Measurements from ENCODE around the gene RBM26. TPM values are rescaled to one million over a fixed set of nuclear protein-coding genes. Genes with fewer than 3 reads are reported as not detected.

The RBM26 gene
- total and polyA plus RNA-seq, 2 donors (not counting 1 experiment from before 2014, with no cell fraction given): 19.9 to 20.3 TPM

GRCh38 chr13:79452239-79452913, 46.3 kb upstream of the RBM26 start:
- peak overlapping the region; percentile 60 for H3K27ac ChIP-seq (ENCODE audit: insufficient read depth, low read length)
- no peak overlapping the region for H3K4me3 ChIP-seq (replicated peaks in 1 of 4; ENCODE audit: control extremely low read depth in 1 of 4, insufficient read depth in 1 of 4, low read depth in 3 of 4, low read length in 4 of 4)
- H4K20me1 ChIP-seq (ENCODE audit: control insufficient read depth, extremely low read depth, insufficient read depth, low read length): no peaks in the 10 kb centered on the region
- DNase-seq (ENCODE audit: low read depth in 2 of 2): no peak
- no peaks in the 10 kb centered on the region for H3K79me2 ChIP-seq (ENCODE audit: control insufficient read depth, insufficient read depth, low read length)
- no peaks in the 10 kb centered on the region for H3K36me3 ChIP-seq (ENCODE audit: control insufficient read depth, insufficient read depth, low read length)
- no peaks in the 10 kb centered on the region for H3K9me3 ChIP-seq (ENCODE audit: control insufficient read depth, insufficient read depth, low read depth, low read length)
- H2AFZ ChIP-seq (ENCODE audit: low read length): peak overlapping the region; percentile 40
- no peaks in the 10 kb centered on the region for H3K27me3 ChIP-seq (ENCODE audit: control insufficient read depth, insufficient read depth, low read length)
- no peak overlapping the region for H3K9ac ChIP-seq (ENCODE audit: insufficient read depth, low read length)
- H3K4me2 ChIP-seq (ENCODE audit: extremely low read depth, insufficient read depth, low read length): no peak overlapping the region
- H3K4me1 ChIP-seq (ENCODE audit: control insufficient read depth, extremely low read depth, insufficient read depth, low read length): peaks cover 8% of the 10 kb centered on the region
- TF ChIP-seq CTCF (conservative IDR thresholded peaks at IDR 0.05 in 1 of 2, IDR thresholded peaks at IDR 0.05 in 1 of 2; ENCODE audit: low read depth in 1 of 2, low read length in 2 of 2) (no peak), EZH2 (IDR thresholded peaks at IDR 0.05; ENCODE audit: low read length, missing control alignments) (no peak)

DNA sequence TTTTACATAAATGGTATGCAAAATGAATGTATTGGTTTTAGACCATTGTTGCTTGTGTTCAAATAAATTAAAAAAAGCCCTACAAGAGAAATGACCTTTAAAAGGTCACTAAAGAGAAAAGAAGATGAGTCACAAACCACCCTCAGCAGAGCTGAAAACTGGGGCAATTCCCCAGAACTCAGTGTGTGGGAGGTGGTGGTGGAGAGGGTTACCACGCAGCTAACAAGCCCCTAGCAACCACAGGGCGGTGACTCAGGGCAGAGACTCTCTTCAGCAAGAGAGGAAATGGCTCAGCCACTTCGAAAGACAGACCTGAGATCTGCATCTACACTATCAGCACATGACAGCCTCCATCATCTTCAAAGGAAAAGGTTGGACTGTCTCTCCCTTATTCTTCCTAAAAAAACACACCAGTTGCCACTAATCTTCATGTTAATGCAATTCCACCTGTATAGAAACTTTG, 45.5 kb upstream of the RBM26 start:
- Histone ChIP-seq H3K4me3 (replicated peaks in 1 of 4; ENCODE audit: control extremely low read depth in 1 of 4, insufficient read depth in 1 of 4, low read depth in 3 of 4, low read length in 4 of 4) (no peak overlapping the region), H3K79me2 (ENCODE audit: control insufficient read depth, insufficient read depth, low read length) (no peaks in the 10 kb centered on the region), H3K27ac (ENCODE audit: insufficient read depth, low read length) (peak overlapping the region; percentile 60), H3K9ac (ENCODE audit: insufficient read depth, low read length) (no peak overlapping the region), H3K4me1 (ENCODE audit: control insufficient read depth, extremely low read depth, insufficient read depth, low read length) (peaks cover 8% of the 10 kb centered on the region), H3K27me3 (ENCODE audit: control insufficient read depth, insufficient read depth, low read length) (no peaks in the 10 kb centered on the region), H3K36me3 (ENCODE audit: control insufficient read depth, insufficient read depth, low read length) (no peaks in the 10 kb centered on the region), H3K4me2 (ENCODE audit: extremely low read depth, insufficient read depth, low read length) (peak overlapping the region; percentile 28), H2AFZ (ENCODE audit: low read length) (peak overlapping the region; percentile 66), H3K9me3 (ENCODE audit: control insufficient read depth, insufficient read depth, low read depth, low read length) (no peaks in the 10 kb centered on the region), H4K20me1 (ENCODE audit: control insufficient read depth, extremely low read depth, insufficient read depth, low read length) (no peaks in the 10 kb centered on the region)
- peak; percentile 71 to 95 for DNase-seq (ENCODE audit: low read depth in 2 of 2)
- no peak for TF ChIP-seq EZH2 (IDR thresholded peaks at IDR 0.05; ENCODE audit: low read length, missing control alignments)
- TF ChIP-seq CTCF (conservative IDR thresholded peaks at IDR 0.05 in 1 of 2, IDR thresholded peaks at IDR 0.05 in 1 of 2; ENCODE audit: low read depth in 1 of 2, low read length in 2 of 2): no peak

DNA sequence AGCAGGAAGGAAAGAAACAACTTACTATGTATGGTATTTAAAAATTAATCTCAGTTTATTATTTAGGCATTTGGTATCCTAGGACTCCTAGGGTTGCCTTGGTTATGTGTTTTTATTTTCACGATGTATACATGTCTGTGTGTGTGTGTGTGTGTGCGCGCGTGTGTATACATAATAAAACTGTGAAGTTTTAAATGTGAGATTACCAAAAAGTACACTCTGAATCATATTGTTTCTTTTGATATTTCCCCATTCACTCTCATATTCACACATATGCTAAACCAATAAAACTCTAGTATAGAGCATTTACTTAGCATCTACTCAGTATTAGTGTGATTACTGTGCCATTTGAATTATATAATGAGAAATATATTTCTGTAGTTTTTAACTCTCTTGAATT, 44.1 kb upstream of the RBM26 start:
- Histone ChIP-seq H3K27ac (ENCODE audit: insufficient read depth, low read length) (no peak overlapping the region), H3K36me3 (ENCODE audit: control insufficient read depth, insufficient read depth, low read length) (no peaks in the 10 kb centered on the region), H2AFZ (ENCODE audit: low read length) (no peak overlapping the region), H3K9me3 (ENCODE audit: control insufficient read depth, insufficient read depth, low read depth, low read length) (no peaks in the 10 kb centered on the region), H3K4me1 (ENCODE audit: control insufficient read depth, extremely low read depth, insufficient read depth, low read length) (peaks cover 8% of the 10 kb centered on the region), H3K9ac (ENCODE audit: insufficient read depth, low read length) (no peak overlapping the region), H3K4me3 (replicated peaks in 1 of 4; ENCODE audit: control extremely low read depth in 1 of 4, insufficient read depth in 1 of 4, low read depth in 3 of 4, low read length in 4 of 4) (no peak overlapping the region), H3K79me2 (ENCODE audit: control insufficient read depth, insufficient read depth, low read length) (no peaks in the 10 kb centered on the region), H4K20me1 (ENCODE audit: control insufficient read depth, extremely low read depth, insufficient read depth, low read length) (no peaks in the 10 kb centered on the region), H3K27me3 (ENCODE audit: control insufficient read depth, insufficient read depth, low read length) (no peaks in the 10 kb centered on the region), H3K4me2 (ENCODE audit: extremely low read depth, insufficient read depth, low read length) (no peak overlapping the region)
- no peak for DNase-seq (ENCODE audit: low read depth in 2 of 2)
- TF ChIP-seq EZH2 (IDR thresholded peaks at IDR 0.05; ENCODE audit: low read length, missing control alignments) (no peak), CTCF (conservative IDR thresholded peaks at IDR 0.05 in 1 of 2, IDR thresholded peaks at IDR 0.05 in 1 of 2; ENCODE audit: low read depth in 1 of 2, low read length in 2 of 2) (no peak)

Measured in fibroblast of lung (primary cell).